Urinary bladder (tissue), 4 donors: Measurements from ENCODE around the gene PGLYRP2. TPM values are rescaled to one million over a fixed set of nuclear protein-coding genes. Genes with fewer than 3 reads are reported as not detected.

Source experiments
- DNase-seq: peaks from one replicate; pipeline ENCODE4 v3.0.0-alpha.2; 2015; ENCODE audit errors: extremely low spot score
- H3K27ac ChIP-seq: one replicate; pipeline ENCODE4 v1.5.1; 2013; ENCODE audit warnings: low read depth, mild to moderate bottlenecking, moderate library complexity
- H3K36me3 ChIP-seq: one replicate; pipeline ENCODE4 v1.6.1; 2013; ENCODE audit warnings: mild to moderate bottlenecking, moderate library complexity; ENCODE audit not compliant: insufficient read depth
- H3K4me1 ChIP-seq: one replicate; pipeline ENCODE4 v1.6.1; 2013; ENCODE audit warnings: mild to moderate bottlenecking, moderate library complexity; ENCODE audit not compliant: insufficient read depth
- H3K4me3 ChIP-seq: one replicate; pipeline ENCODE4 v1.5.1; 2013; ENCODE audit warnings: low read depth, low read length
- WGBS: extraction: QIAGEN DNeasy Blood & Tissue Kit; methylation state at CpG from one replicate; pipeline ENCODE4 v1.1.7; 2013; 5-methylcytosine and 5-hydroxymethylcytosine counted together
- polyA plus RNA-seq: library from polyadenylated mRNA; stranded (reverse); fragments of 200-250 nt; gene quantifications from one replicate; pipeline ENCODE4 v1.2.3, GENCODE V29; 2013
- total RNA-seq: library from RNA; depleted of rRNA; stranded (reverse); fragments of >200 nt; gene quantifications from one replicate; pipeline ENCODE4 v1.2.3, GENCODE V29; 2014
- donor health status: healthy with polysubstance abuse.
- donor health status: healthy.

Gene PGLYRP2
- total and polyA plus RNA-seq, 2 donors = 0.08 TPM; not detected in 1

DNA sequence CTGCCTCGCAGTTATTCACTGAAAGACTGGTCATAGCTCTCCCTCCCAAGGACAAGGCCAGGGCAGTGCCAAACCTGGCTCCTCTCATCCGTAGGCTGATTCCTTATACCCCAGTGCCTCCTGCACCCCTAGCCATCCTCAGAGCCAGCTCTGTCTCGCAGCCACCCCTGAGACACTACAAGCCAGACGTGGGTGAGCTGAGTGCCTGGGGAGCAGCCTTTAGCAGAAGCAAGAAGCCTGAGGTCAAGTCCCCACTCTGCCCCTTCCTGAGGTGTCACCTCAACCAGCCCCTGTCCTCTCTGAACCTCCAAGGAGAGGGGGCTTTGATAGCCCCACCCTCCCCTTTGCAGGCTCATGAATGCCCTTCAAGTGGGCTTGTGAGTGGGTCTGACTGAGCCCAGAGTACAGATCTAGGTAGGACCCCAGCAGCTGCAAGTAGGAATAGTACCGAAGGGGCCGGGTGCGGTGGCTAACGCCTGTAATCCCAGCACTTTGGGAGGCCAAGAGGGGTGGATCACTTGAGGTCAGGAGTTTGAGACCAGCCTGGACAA is 45.7 kb downstream of the PGLYRP2 start:
- Histone ChIP-seq H3K4me3 (peak overlapping the region; percentile 93), H3K27ac (no peak overlapping the region), H3K4me1 (no peaks in the 10 kb centered on the region), H3K36me3 (no peaks in the 10 kb centered on the region)
- DNase-seq = no peak
- 69% methylated on average over 8 of the region's 8 CpGs for WGBS

GRCh38 chr19:15432629-15433518 is 46.4 kb downstream of the PGLYRP2 start:
- H3K4me1 ChIP-seq = no peaks in the 10 kb centered on the region
- peak overlapping the region; percentile 93 for H3K4me3 ChIP-seq
- 1% methylated on average over 75 of the region's 75 CpGs for WGBS
- peak; percentile 67 for DNase-seq
- no peaks in the 10 kb centered on the region for H3K36me3 ChIP-seq
- H3K27ac ChIP-seq = peak overlapping the region; percentile 53

- H3K27ac ChIP-seq = no peak overlapping the region
- DNase-seq = no peak
- H3K36me3 ChIP-seq = no peaks in the 10 kb centered on the region
- 1% methylated on average over 44 of the region's 44 CpGs for WGBS
- H3K4me3 ChIP-seq = peak overlapping the region; percentile 93
- H3K4me1 ChIP-seq = no peaks in the 10 kb centered on the region
These were observed 47.2 kb downstream of the PGLYRP2 start for GRCh38 chr19:15432018-15432494.

DNA sequence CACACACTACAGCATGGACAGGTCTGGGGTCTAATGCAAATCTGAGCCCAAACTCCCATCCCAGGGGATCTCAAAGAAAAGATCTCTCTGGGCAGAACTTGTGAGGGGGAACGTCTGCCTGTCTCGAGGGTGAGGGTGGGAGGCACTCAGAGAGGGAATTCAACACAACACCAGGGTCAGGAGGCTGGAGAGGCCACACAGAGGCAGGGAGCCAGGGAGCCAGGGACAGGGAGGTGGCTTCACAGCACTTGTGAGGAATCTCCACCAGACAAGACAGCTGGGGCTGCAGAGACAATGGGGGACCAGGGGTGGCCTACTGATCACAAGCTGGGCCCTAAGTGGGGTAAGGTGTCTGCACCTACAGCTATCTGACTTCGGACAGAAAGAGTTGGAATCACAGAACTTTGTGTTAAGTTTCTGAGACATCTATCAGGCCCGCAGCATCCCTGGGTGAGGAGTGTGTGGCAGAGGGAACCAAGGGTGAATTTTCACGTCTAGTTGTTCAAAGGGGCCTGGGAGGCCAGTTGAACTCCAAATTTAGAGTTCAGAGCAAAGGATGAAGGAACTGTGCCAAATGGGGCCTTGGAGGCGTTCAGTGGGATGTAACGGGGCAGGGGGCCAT is 47.8 kb downstream of the PGLYRP2 start:
- 15% methylated on average over 7 of the region's 7 CpGs for WGBS
- Histone ChIP-seq H3K4me1 (no peaks in the 10 kb centered on the region), H3K36me3 (peaks cover 4% of the 10 kb centered on the region), H3K27ac (no peak overlapping the region), H3K4me3 (peak overlapping the region; percentile 93)
- DNase-seq = no peak

- Histone ChIP-seq H3K4me1 (no peaks in the 10 kb centered on the region), H3K27ac (no peak overlapping the region), H3K36me3 (peaks cover 5% of the 10 kb centered on the region), H3K4me3 (no peak overlapping the region)
- WGBS = 85% methylated on average over 10 of the region's 10 CpGs
- no peak for DNase-seq
These were observed 48.7 kb downstream of the PGLYRP2 start for GRCh38 chr19:15430526-15431120.

DNA sequence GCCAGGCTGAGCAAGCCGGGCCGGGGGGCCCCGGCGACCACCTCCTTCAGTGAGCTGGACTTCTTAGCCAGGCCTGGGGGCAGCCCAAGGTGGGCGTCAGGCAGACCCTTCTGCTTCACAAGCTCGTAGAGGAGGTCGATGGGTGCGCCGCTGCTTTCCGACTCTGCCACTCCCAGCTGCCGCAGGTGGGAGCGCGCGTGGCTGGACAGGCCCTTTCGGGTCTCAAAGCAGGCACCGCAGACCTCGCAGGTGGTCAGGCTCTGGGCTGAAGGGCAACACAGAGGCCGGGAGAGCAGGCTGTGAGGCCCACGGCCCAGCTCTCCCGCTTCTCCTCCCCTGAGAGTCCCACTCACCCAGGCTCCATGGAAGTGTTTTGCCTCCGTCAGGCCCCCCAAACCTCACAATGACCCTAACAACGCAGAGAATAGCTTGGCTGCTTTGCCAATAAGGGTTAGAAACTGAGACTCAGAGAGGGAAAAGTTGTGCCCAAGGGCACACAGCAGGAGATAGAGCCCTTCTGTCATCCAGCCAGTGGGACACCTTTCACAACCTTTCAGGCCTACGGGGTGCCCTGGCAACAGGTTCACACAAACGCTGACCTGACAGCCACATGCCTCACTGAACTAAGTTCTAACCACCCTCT is 49.4 kb downstream of the PGLYRP2 start:
- Histone ChIP-seq H3K36me3 (peaks cover 5% of the 10 kb centered on the region), H3K4me1 (no peaks in the 10 kb centered on the region), H3K4me3 (no peak overlapping the region), H3K27ac (no peak overlapping the region)
- 88% methylated on average over 24 of the region's 24 CpGs for WGBS
- DNase-seq = no peak

- Histone ChIP-seq H3K36me3 (peaks cover 8% of the 10 kb centered on the region), H3K4me1 (no peaks in the 10 kb centered on the region), H3K4me3 (no peak overlapping the region), H3K27ac (no peak overlapping the region)
- no peak for DNase-seq
- WGBS = 85% methylated on average over 22 of the region's 22 CpGs
These were observed 50.1 kb downstream of the PGLYRP2 start for GRCh38 chr19:15428956-15429824.

DNA sequence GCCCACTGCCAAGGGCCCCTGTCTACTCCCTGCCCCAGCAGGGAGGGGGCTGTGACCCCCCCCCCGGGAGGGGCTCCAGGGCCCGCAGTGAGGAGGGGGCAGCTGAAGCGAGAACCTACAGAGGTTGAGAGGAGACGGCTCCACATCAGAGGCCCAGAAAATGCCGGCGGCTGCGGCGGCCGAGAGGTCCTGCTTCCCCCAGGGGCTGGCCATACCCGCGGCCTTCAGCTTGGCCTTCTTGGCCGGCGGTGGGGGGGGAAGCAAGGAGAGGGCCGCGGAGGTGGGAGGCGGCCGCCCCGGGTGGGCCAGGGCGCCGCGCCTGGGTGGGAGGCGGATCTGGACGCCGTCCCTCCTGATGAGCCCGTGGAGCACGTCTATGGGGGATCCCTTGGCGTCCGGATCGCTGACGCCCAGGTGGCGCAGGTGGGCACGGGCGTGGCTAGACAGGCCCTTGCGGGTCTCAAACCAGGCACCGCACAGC is 51.3 kb downstream of the PGLYRP2 start:
- peaks cover 11% of the 10 kb centered on the region for H3K36me3 ChIP-seq
- no peak overlapping the region for H3K4me3 ChIP-seq
- H3K27ac ChIP-seq = no peak overlapping the region
- H3K4me1 ChIP-seq = no peaks in the 10 kb centered on the region
- 94% methylated on average over 35 of the region's 35 CpGs for WGBS
- no peak for DNase-seq

DNA sequence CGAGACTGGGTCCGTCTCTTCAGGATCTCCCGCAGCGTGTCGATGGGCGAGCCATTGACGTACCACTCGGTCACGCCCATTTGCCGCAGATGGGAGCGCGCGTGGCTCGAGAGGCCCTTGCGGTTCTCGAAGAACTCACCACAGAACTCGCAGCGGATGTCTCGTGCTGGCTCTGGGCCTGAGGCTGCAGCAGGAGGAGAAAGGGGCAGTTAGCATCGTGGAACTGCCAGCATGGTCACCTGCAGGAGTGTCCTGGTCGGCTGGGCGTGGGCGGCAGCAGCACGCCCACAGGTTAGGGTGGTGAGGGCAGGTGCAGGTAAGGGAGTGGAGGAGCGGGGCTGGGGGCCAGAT is 52.0 kb downstream of the PGLYRP2 start:
- no peak overlapping the region for H3K4me3 ChIP-seq
- DNase-seq = no peak
- no peak overlapping the region for H3K27ac ChIP-seq
- H3K36me3 ChIP-seq = peaks cover 12% of the 10 kb centered on the region
- WGBS = 98% methylated on average over 25 of the region's 25 CpGs
- no peaks in the 10 kb centered on the region for H3K4me1 ChIP-seq

- H3K4me1 ChIP-seq = no peaks in the 10 kb centered on the region
- 89% methylated on average over 16 of the region's 16 CpGs for WGBS
- no peak overlapping the region for H3K27ac ChIP-seq
- DNase-seq = no peak
- no peak overlapping the region for H3K4me3 ChIP-seq
- peaks cover 12% of the 10 kb centered on the region for H3K36me3 ChIP-seq
These were observed 52.6 kb downstream of the PGLYRP2 start for GRCh38 chr19:15426485-15427349.

DNA sequence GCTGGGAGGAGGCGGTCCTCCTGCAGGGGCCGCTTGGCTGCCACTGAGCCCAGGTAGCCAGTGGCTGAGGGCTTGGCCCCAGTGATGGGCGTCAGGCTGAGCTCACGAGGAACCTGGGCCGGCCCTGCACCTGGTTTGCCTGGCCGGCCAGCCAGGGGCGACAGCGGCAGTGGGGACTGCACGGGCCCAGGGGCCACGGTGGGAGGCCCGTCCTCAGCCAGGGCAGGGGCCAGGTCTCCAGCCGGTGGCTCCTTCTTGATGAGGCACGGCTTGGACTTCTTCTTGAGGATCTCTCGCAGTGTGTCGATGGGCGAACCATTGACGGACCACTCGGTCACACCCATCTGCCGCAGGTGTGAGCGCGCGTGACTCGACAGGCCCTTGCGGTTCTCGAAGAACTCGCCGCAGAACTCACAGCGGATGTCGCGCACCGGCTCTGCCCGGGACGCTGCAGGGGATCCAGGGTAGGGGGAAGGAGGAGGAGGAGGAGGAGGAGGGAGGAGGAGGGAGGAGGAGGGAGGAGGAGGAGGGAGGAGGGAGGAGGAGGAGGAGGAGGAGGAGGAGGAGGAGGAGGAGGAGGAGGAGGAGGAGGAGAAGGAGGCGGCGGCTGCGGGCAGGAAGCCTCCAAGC is 53.9 kb downstream of the PGLYRP2 start:
- WGBS = 96% methylated on average over 36 of the region's 36 CpGs
- Histone ChIP-seq H3K27ac (no peak overlapping the region), H3K4me3 (no peak overlapping the region), H3K36me3 (peaks cover 12% of the 10 kb centered on the region), H3K4me1 (no peaks in the 10 kb centered on the region)
- DNase-seq = no peak
